ENCODE data around the gene ATP6V1F. TPM values are rescaled to one million over a fixed set of nuclear protein-coding genes. Genes with fewer than 3 reads are reported as not detected.

Gene ATP6V1F
- total RNA-seq (2021) (114 and 169 TPM in 2 replicates), Bru-seq, nascent RNA (percentile 73 among the genes with signal in this experiment), BruChase-seq, experiment 1, labeled RNA remaining after a 2-hour chase (percentile 85 among the genes with signal in this experiment), BruChase-seq, experiment 2, labeled RNA remaining after a 6-hour chase (percentile 95 among the genes with signal in this experiment)
- long read RNA-seq, transcript ATP6V1F-201 (2 exons, 704 nt), result major isoform, 218 of 224 reads
- long read RNA-seq, partial matches to known transcripts, result 5 of 224 reads
- long read RNA-seq, other reads (novel, unspliced or antisense), result 1 of 224 reads

DNA sequence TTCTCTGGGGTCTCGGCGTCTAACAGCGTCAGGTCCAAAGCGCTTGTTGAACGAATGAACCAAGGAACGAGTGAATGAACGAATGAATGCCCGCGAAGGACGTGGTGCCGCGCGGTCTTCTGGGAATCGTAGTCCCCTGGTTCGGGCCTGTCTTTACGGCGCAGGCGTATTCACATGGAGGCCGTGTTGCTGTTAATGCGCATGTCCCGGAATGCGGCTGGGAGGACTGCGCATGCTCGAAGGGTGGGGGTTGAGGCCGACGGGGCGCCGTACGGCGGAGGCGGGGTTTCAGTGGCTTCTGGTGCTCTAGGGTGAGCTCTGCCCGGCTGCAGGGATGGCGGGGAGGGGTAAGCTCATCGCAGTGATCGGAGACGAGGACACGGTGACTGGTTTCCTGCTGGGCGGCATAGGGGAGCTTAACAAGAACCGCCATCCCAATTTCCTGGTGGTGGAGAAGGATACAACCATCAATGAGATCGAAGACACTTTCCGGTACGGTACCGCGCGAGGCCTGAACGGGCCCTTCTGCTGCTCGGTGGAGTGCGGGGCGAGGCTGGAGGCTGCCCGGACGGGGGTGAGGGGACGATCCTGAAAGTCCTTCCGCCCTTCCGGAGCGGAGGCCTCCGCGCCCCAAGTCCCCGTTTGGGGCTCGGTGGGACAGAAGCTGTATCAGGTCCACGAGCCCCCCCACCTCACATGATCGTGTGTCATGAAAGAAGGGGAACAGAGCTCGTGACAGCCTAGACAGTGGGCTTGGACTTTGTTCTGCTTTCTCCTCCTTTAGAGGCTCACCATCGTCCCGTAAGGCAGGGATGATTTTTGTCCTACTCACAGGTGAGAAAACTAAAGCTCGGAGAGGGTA lies at the start of gene ATP6V1F:
TSS of gene ATP6V1F (plus strand) at position 286 of the 862 bp plus-strand sequence. CDS start at position 335, 49 bp downstream.
- H4K20me1 ChIP-seq (ENCODE audit: insufficient read depth), result peaks cover 5% of the 10 kb centered on the region
- DNase-seq, result peak; percentile 88 to 99
- ChIA-PET CTCF (interaction anchor here (0.7 to 2.0 kb wide), 6 partner anchors 18 to 436 kb away, joined by 3 to 13 read pairs (median 4); no protein-coding TSS in a partner anchor), POLR2A (ENCODE audit: unreplicated experiment) (interaction anchor here (1.0 kb wide), 1 partner anchor 124 kb away, joined by 3 read pairs; the partner anchor contains the start of gene CALU)
- TF ChIP-seq EZH2 (IDR thresholded peaks at IDR 0.05; ENCODE audit: low read depth), result no peak
- TF ChIP-seq, protein P1, sequence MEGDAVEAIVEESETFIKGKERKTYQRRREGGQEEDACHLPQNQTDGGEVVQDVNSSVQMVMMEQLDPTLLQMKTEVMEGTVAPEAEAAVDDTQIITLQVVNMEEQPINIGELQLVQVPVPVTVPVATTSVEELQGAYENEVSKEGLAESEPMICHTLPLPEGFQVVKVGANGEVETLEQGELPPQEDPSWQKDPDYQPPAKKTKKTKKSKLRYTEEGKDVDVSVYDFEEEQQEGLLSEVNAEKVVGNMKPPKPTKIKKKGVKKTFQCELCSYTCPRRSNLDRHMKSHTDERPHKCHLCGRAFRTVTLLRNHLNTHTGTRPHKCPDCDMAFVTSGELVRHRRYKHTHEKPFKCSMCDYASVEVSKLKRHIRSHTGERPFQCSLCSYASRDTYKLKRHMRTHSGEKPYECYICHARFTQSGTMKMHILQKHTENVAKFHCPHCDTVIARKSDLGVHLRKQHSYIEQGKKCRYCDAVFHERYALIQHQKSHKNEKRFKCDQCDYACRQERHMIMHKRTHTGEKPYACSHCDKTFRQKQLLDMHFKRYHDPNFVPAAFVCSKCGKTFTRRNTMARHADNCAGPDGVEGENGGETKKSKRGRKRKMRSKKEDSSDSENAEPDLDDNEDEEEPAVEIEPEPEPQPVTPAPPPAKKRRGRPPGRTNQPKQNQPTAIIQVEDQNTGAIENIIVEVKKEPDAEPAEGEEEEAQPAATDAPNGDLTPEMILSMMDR (conservative IDR thresholded peaks at IDR 0.05), result no peak
- H3K9me3 ChIP-seq (ENCODE audit: insufficient read depth, low read depth), result no peaks in the 10 kb centered on the region
- intact Hi-C loops (cut with micrococcal nuclease; ENCODE audit: unreplicated experiment), result loop anchor here (2.0 to 5.0 kb wide), 2 partner anchors 30 to 71 kb away; partner anchors contain the start of gene CCDC136
- no peak within 1 kb of the TSS for H3K27ac ChIP-seq
- peak within 1 kb of the TSS; percentile 94 for H2AFZ ChIP-seq
- peaks cover 10% of the 10 kb centered on the region for H3K4me1 ChIP-seq (replicated peaks; ENCODE audit: insufficient read depth)
- H3K79me2 ChIP-seq (ENCODE audit: low read depth), result peaks cover 21% of the 10 kb centered on the region
- no peaks in the 10 kb centered on the region for H3K9me2 ChIP-seq (ENCODE audit: insufficient read depth)
- peaks cover 13% of the 10 kb centered on the region; the same call in 1 of the 2 replicates for H3F3A ChIP-seq (ENCODE audit: insufficient read depth, low read depth)
- peak within 1 kb of the TSS; percentile 71 for H3K4me3 ChIP-seq
- H3K4me2 ChIP-seq, result peak within 1 kb of the TSS; percentile 99
- H3K27me3 ChIP-seq (ENCODE audit: insufficient read depth, low read depth), result no peaks in the 10 kb centered on the region
- no TSS peak for BruUV-seq (replicated peaks)
- no peaks in the 10 kb centered on the region for H3K36me3 ChIP-seq (ENCODE audit: low read depth)

GRCh38 chr7:128814499-128814898 lies 48.2 kb upstream of the ATP6V1F start:
- Histone ChIP-seq H4K20me1 (ENCODE audit: insufficient read depth) (no peaks in the 10 kb centered on the region), H3K36me3 (ENCODE audit: low read depth) (no peaks in the 10 kb centered on the region), H3K9me2 (ENCODE audit: insufficient read depth) (no peaks in the 10 kb centered on the region), H3K4me2 (no peak overlapping the region), H3K4me3 (no peak overlapping the region), H2AFZ (no peak overlapping the region), H3K27me3 (ENCODE audit: insufficient read depth, low read depth) (peaks cover 32% of the 10 kb centered on the region), H3F3A (ENCODE audit: insufficient read depth, low read depth) (peaks cover 10% of the 10 kb centered on the region; the same call in 1 of the 2 replicates), H3K9me3 (ENCODE audit: insufficient read depth, low read depth) (no peaks in the 10 kb centered on the region), H3K4me1 (replicated peaks; ENCODE audit: insufficient read depth) (peaks cover 12% of the 10 kb centered on the region), H3K27ac (no peak overlapping the region), H3K79me2 (ENCODE audit: low read depth) (no peaks in the 10 kb centered on the region)
- DNase-seq, result no peak
- intact Hi-C loops (cut with micrococcal nuclease; ENCODE audit: unreplicated experiment), result no loop called here
- ChIA-PET CTCF (no interaction called here), POLR2A (ENCODE audit: unreplicated experiment) (no interaction called here)
- BruUV-seq (replicated peaks), result no TSS peak
- TF ChIP-seq EZH2 (IDR thresholded peaks at IDR 0.05; ENCODE audit: low read depth), result no peak
- TF ChIP-seq, protein P1 (conservative IDR thresholded peaks at IDR 0.05), result no peak

DNA sequence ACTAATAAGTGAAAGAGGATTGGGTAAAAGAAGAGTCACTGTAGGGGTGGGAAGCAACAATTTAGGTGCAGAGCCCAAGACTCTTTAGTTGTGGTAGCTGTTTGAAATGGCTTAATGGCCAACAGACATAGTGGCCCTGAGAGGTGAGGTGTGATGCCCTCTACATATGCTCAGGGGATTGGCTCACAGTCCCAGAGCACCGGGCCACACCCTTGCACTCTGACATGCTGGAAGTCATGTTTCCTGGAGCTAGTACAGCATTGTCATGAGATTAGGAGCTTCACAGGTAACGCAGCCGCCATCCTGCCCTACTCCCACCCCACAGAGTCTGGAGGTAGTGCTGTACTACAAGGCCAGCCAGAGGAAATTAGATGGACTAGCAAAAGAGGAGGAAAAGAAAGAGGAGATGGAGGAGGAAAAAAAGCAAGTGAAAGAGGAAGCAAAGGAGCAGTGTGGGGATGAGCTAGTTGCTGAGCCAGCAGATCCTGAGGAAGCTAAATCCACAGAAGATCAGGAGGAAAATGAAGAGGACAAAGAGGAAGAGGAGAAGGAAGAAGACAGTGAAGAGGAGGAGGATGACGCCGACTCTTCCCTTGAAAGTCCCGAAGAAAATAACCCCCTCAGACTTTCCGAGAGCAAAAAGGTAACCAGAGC lies 47.2 kb upstream of the ATP6V1F start:
- POLR2A ChIA-PET (ENCODE audit: unreplicated experiment), result no interaction called here
- H3K36me3 ChIP-seq (ENCODE audit: low read depth), result no peaks in the 10 kb centered on the region
- H3K4me3 ChIP-seq, result no peak overlapping the region
- no peak overlapping the region for H3K4me2 ChIP-seq
- BruUV-seq (replicated peaks), result no TSS peak
- H4K20me1 ChIP-seq (ENCODE audit: insufficient read depth), result no peaks in the 10 kb centered on the region
- no peaks in the 10 kb centered on the region for H3K9me3 ChIP-seq (ENCODE audit: insufficient read depth, low read depth)
- CTCF ChIA-PET, result interaction anchor here (0.7 kb wide), 1 partner anchor 8 kb away, joined by 4 read pairs; no protein-coding TSS in a partner anchor
- peaks cover 36% of the 10 kb centered on the region for H3K27me3 ChIP-seq (ENCODE audit: insufficient read depth, low read depth)
- TF ChIP-seq, protein P1 (conservative IDR thresholded peaks at IDR 0.05), result no peak
- TF ChIP-seq EZH2 (IDR thresholded peaks at IDR 0.05; ENCODE audit: low read depth), result no peak
- DNase-seq, result no peak
- peaks cover 10% of the 10 kb centered on the region; the same call in 1 of the 2 replicates for H3F3A ChIP-seq (ENCODE audit: insufficient read depth, low read depth)
- H3K79me2 ChIP-seq (ENCODE audit: low read depth), result no peaks in the 10 kb centered on the region
- no peak overlapping the region for H2AFZ ChIP-seq
- H3K9me2 ChIP-seq (ENCODE audit: insufficient read depth), result no peaks in the 10 kb centered on the region
- intact Hi-C loops (cut with micrococcal nuclease; ENCODE audit: unreplicated experiment), result no loop called here
- H3K4me1 ChIP-seq (replicated peaks; ENCODE audit: insufficient read depth), result peaks cover 12% of the 10 kb centered on the region
- H3K27ac ChIP-seq, result no peak overlapping the region

Measured in PC-9 (cell line).